ENCODE data around the gene FAM83C. TPM values are rescaled to one million over a fixed set of nuclear protein-coding genes. Genes with fewer than 3 reads are reported as not detected.

FAM83C gene
- total and polyA plus RNA-seq, 10 of the 15 experiments (the other 5 are each of a cell fraction or from before 2014, with no cell fraction given): not detected

DNA sequence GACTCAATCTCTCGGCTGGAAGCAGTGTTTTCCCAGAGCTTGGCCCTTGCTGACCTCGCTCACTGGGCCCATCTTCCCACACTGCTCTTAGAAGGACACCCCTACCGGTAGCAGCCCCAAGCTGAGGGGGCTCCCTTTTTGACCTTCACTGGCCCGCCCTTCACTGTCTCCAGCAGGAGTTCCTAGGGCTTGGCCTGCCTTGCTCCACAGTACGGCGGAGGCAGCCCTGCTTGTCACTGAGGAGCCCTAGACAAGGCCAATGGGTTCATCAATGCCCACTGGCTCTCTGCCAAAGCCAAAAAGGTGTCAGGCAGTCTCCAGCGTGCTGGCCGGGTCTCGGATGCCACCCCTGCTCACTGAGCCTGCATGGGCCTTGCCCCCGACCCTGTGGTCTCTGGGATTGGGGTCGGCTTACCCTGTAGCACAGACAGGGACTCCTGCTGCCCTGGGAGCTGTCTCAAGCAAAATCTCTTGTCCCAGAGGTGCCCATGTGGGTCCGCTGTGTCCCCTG lies 16.4 kb downstream of the FAM83C start:
- in situ Hi-C loops (cut with MboI): no loop called here
- Histone ChIP-seq H3K27ac (ENCODE audit: control insufficient read depth, insufficient read depth) (no peak overlapping the region), H4K20me1 (ENCODE audit: control insufficient read depth, insufficient read depth) (peaks cover 6% of the 10 kb centered on the region; the same call in 1 of the 2 replicates), H3K79me2 (ENCODE audit: control insufficient read depth, insufficient read depth, low read length) (peaks cover 10% of the 10 kb centered on the region), H3K4me3 (no peak overlapping the region), H3K9ac (ENCODE audit: control insufficient read depth, insufficient read depth, low read length) (no peak overlapping the region), H3K9me3 (replicated peaks; ENCODE audit: control insufficient read depth, insufficient read depth, low read length) (no peaks in the 10 kb centered on the region), H3K4me2 (ENCODE audit: control insufficient read depth, insufficient read depth) (no peak overlapping the region), H2AFZ (ENCODE audit: control insufficient read depth, low read depth, low read length) (no peak overlapping the region), H3K27me3 (replicated peaks in 1 of 2; ENCODE audit: control insufficient read depth in 2 of 2, insufficient read depth in 2 of 2, low read length in 1 of 2) (no peaks in the 10 kb centered on the region), H3K36me3 (ENCODE audit: control insufficient read depth in 2 of 2, insufficient read depth in 2 of 2, low read length in 1 of 2) (peaks cover 11 to 25% of the 10 kb centered on the region in 2 experiments), H3K4me1 (ENCODE audit: control insufficient read depth, insufficient read depth, low read length) (peaks cover 9% of the 10 kb centered on the region)
- FAIRE-seq: no peak
- DNase-seq (ENCODE audit: low read depth, low spot score): no peak
- intact Hi-C loops (cut with micrococcal nuclease; ENCODE audit: unreplicated experiment): loop anchor here (5.0 kb wide), 1 partner anchor 448 kb away; the partner anchor contains the start of gene NCOA6
- no peak for ATAC-seq
- WGBS (ENCODE audit: insufficient coverage, insufficient replicate concordance, low lambda C conversion rate, missing lambda C conversion rate): 95% methylated on average over 12 of the region's 12 CpGs
- RAD21 ChIA-PET (ENCODE audit: unreplicated experiment): no interaction called here
- SMC1A ChIA-PET (ENCODE audit: uncharacterized antibody, unreplicated experiment): interaction anchor here (1.0 kb wide), 1 partner anchor 129 kb away, joined by 3 read pairs; no protein-coding TSS in a partner anchor
- CTCF ChIA-PET: interaction anchor here (1.3 to 2.0 kb wide), 2 partner anchors 28 to 131 kb away, joined by 5 read pairs; no protein-coding TSS in a partner anchor
- POLR2A ChIA-PET: no interaction called here
- TF ChIP-seq JUNB (IDR thresholded peaks at IDR 0.05) (no peak), SMAD1 (IDR thresholded peaks at IDR 0.05; ENCODE audit: low read depth, partially characterized antibody) (no peak), KAT2A (conservative IDR thresholded peaks at IDR 0.05; ENCODE audit: control insufficient read depth, low read depth, low read length) (no peak), FOXK2 (IDR thresholded peaks at IDR 0.05) (no peak), GABPA (IDR thresholded peaks at IDR 0.05; ENCODE audit: low read depth) (no peak), ZNF217 (IDR thresholded peaks at IDR 0.05) (no peak), ZSCAN29 (IDR thresholded peaks at IDR 0.05) (no peak), NRF1 (conservative IDR thresholded peaks at IDR 0.05; ENCODE audit: low read depth, low read length) (no peak), FOS (IDR thresholded peaks at IDR 0.05; ENCODE audit: borderline replicate concordance, extremely low read depth, insufficient read length) (no peak), MYC (IDR thresholded peaks at IDR 0.05; ENCODE audit: insufficient read depth, insufficient read length, insufficient replicate concordance, low read length, severe bottlenecking) (no peak), EP300 (IDR thresholded peaks at IDR 0.05; ENCODE audit: borderline replicate concordance in 1 of 2, control insufficient read depth in 1 of 2, low read depth in 2 of 2, low read length in 2 of 2) (no peak), IKZF1 (conservative IDR thresholded peaks at IDR 0.05) (no peak), ZBED1 (IDR thresholded peaks at IDR 0.05; ENCODE audit: borderline replicate concordance) (no peak)
- no TSS peak for BruUV-seq (replicated peaks)
